Neural progenitor cell (in vitro differentiated cells): ENCODE measurements around the gene C9orf78.

Source experiments
- CTCF ChIP-seq: fragments of 200-600 bp; sonication (generic); IDR thresholded peaks from 2 replicates; pipeline ENCODE4 v1.5.1; 2017; ENCODE audit warnings: antibody characterized with exemption, mild to moderate bottlenecking
- EZH2phosphoT487 ChIP-seq: fragments of 200-600 bp; sonication (generic); IDR thresholded peaks from 2 replicates; pipeline ENCODE4 v1.6.1; 2017; ENCODE audit warnings: antibody characterized with exemption

GRCh38 chr9:129822898-129823541 lies 12.1 kb downstream of the C9orf78 start:
- TF ChIP-seq CTCF = no peak
- TF ChIP-seq EZH2phosphoT487 = no peak
